Measurements from ENCODE around the gene NPTX1. TPM values are rescaled to one million over a fixed set of nuclear protein-coding genes. Genes with fewer than 3 reads are reported as not detected.
A peak's percentile ranks its signal among the peaks of the same experiment; 100 is the strongest.

The NPTX1 gene
- polyA plus RNA-seq, 2 of the 4 experiments (the other 2 are of a cell fraction), result 43.6 to 109 TPM

- Histone ChIP-seq H3K4me1 (peaks cover 15% of the 10 kb centered on the region), H3K9me3 (no peaks in the 10 kb centered on the region), H3K4me2 (peak overlapping the region; percentile 84), H3K27ac (peak overlapping the region; percentile 96 to 99), H3K4me3 (peak overlapping the region; percentile 77)
- peak; percentile 3 to 51; a peak in 4 of 6 replicates for ATAC-seq
- 33% methylated on average over 35 of the region's 36 CpGs for WGBS (ENCODE audit: missing lambda C conversion rate)
- peak in 1 of 2 experiments; percentile 46 for DNase-seq (ENCODE audit: low read depth in 1 of 2, low spot score in 1 of 2)
- FAIRE-seq, result no peak
- CTCF ChIA-PET, result interaction anchor here (0.7 to 1.9 kb wide), 19 partner anchors 9 to 530 kb away, joined by 3 to 11 read pairs (median 3); partner anchors contain the start of gene GAA
- POLR2A ChIA-PET, result interaction anchor here (0.5 to 2.5 kb wide), 31 partner anchors 8 to 1026 kb away, joined by 3 to 35 read pairs (median 5); partner anchors contain the start of genes CBX8, CHMP6, ENDOV and GAA
- TF ChIP-seq HES2 (IDR thresholded peaks at IDR 0.05) (no peak), TP53 (CRISPR knock-in tag; IDR thresholded peaks at IDR 0.05) (no peak; the same call in none of the 2 replicates), KDM1A (IDR thresholded peaks at IDR 0.05; ENCODE audit: low read depth) (0 out of 2 replicates have a peak, but pooled peaks have one; percentile 54), SREBF2 (IDR thresholded peaks at IDR 0.05) (no peak), FOSB (CRISPR knock-in tag; IDR thresholded peaks at IDR 0.05) (peak; percentile 90), HOXB5 (CRISPR knock-in tag; IDR thresholded peaks at IDR 0.05) (peak; percentile 82; the same call in 1 of the 2 replicates), HOXB13 (CRISPR knock-in tag; IDR thresholded peaks at IDR 0.05; ENCODE audit: low read depth) (peak; percentile 70), MAZ (IDR thresholded peaks at IDR 0.05; ENCODE audit: borderline replicate concordance, low read depth, low read length) (no peak), MAX (IDR thresholded peaks at IDR 0.05) (no peak), CBX2 (IDR thresholded peaks at IDR 0.05; ENCODE audit: borderline replicate concordance, low read depth) (no peak), TFCP2L1 (CRISPR knock-in tag; IDR thresholded peaks at IDR 0.05) (peak; percentile 97; the same call in 1 of the 2 replicates), JUN (IDR thresholded peaks at IDR 0.05) (no peak), CTCF (IDR thresholded peaks at IDR 0.05) (no peak), RAD21 (conservative IDR thresholded peaks at IDR 0.05 in 1 of 2, IDR thresholded peaks at IDR 0.05 in 1 of 2) (no peak), RFX5 (IDR thresholded peaks at IDR 0.05) (no peak), HOXA7 (CRISPR knock-in tag; IDR thresholded peaks at IDR 0.05) (0 out of 2 replicates have a peak, but pooled peaks have one; percentile 60), RARB (CRISPR knock-in tag; IDR thresholded peaks at IDR 0.05) (0 out of 2 replicates have a peak, but pooled peaks have one; percentile 27), NFE2L2 (conservative IDR thresholded peaks at IDR 0.05; ENCODE audit: low read length) (no peak), POLR2A (IDR thresholded peaks at IDR 0.05; ENCODE audit: low read length) (0 out of 2 replicates have a peak, but pooled peaks have one; percentile 38), POLR2AphosphoS2 (conservative IDR thresholded peaks at IDR 0.05; ENCODE audit: low read length) (no peak), ZSCAN20 (CRISPR knock-in tag; IDR thresholded peaks at IDR 0.05) (no peak), CHD2 (IDR thresholded peaks at IDR 0.05; ENCODE audit: low read length, partially characterized antibody) (no peak), MYC (IDR thresholded peaks at IDR 0.05; ENCODE audit: borderline replicate concordance, low read length) (no peak), ESRRA (IDR thresholded peaks at IDR 0.05; ENCODE audit: borderline replicate concordance, low read length) (no peak), ELK1 (IDR thresholded peaks at IDR 0.05; ENCODE audit: low read depth, low read length) (no peak), CEBPB (IDR thresholded peaks at IDR 0.05) (no peak), PBX3 (IDR thresholded peaks at IDR 0.05) (no peak), EHMT2 (IDR thresholded peaks at IDR 0.05; ENCODE audit: low read depth) (no peak), PHF8 (IDR thresholded peaks at IDR 0.05; ENCODE audit: borderline replicate concordance, low read depth) (no peak; the same call in 1 of the 2 replicates), REST (IDR thresholded peaks at IDR 0.05) (no peak), EP300 (IDR thresholded peaks at IDR 0.05) (no peak), NR3C1 (IDR thresholded peaks at IDR 0.05) (no peak), MAFK (IDR thresholded peaks at IDR 0.05; ENCODE audit: partially characterized antibody) (no peak), FOXS1 (CRISPR knock-in tag; IDR thresholded peaks at IDR 0.05) (no peak), CBX8 (IDR thresholded peaks at IDR 0.05) (no peak)
These were observed 22.3 kb downstream of the NPTX1 start for GRCh38 chr17:80453998-80454556.
